Muscle of leg (tissue), 11 donors: ENCODE measurements around the gene OSBPL3. TPM values are rescaled to one million over a fixed set of nuclear protein-coding genes. Genes with fewer than 3 reads are reported as not detected.

Experiments
- DNase-seq: peaks from one replicate; pipeline ENCODE4 v3.0.0; 2013
- H3K27ac ChIP-seq: one replicate; pipeline ENCODE4 v1.5.1; 2013; ENCODE audit warnings: mild to moderate bottlenecking, low read length, control low read depth
- H3K27me3 ChIP-seq: one replicate; pipeline ENCODE4 v1.6.1; 2013; ENCODE audit warnings: low read length; ENCODE audit not compliant: control insufficient read depth, insufficient read depth
- H3K36me3 ChIP-seq: one replicate; pipeline ENCODE4 v1.6.1; 2013; ENCODE audit warnings: low read length; ENCODE audit not compliant: control insufficient read depth, insufficient read depth
- H3K4me1 ChIP-seq: one replicate; pipeline ENCODE4 v1.6.1; 2013; ENCODE audit warnings: low read length; ENCODE audit not compliant: control insufficient read depth, insufficient read depth
- H3K4me3 ChIP-seq: one replicate; pipeline ENCODE4 v1.5.1; 2013; ENCODE audit warnings: low read length, control low read depth
- H3K9me3 ChIP-seq: replicated peaks from 2 replicates; pipeline ENCODE4 v1.6.1; 2013; ENCODE audit warnings: low read depth, low read length; ENCODE audit not compliant: control insufficient read depth
- WGBS: methylation state at CpG from one replicate; pipeline ENCODE4 v1.1.5; 2013; ENCODE audit warnings: missing lambda C conversion rate; ENCODE audit not compliant: insufficient coverage; 5-methylcytosine and 5-hydroxymethylcytosine counted together
- polyA plus RNA-seq, 8 donors: library from polyadenylated mRNA; unstranded; fragments of 120-200 nt; gene quantifications; one replicate each; pipeline versions ENCODE4 v1.2.1 to v1.2.3, GENCODE V29; 2013; ENCODE audit warnings: inconsistent platforms in 1 of 8, low replicate concordance in 1 of 8; ENCODE audit not compliant: insufficient read length in 8 of 8, insufficient read depth in 1 of 8
- total RNA-seq: library from RNA; stranded (reverse); fragments of 120-200 nt; gene quantifications from one replicate; pipeline ENCODE4 v1.2.4, GENCODE V29; 2013

Gene OSBPL3
- total and polyA plus RNA-seq, 9 donors = 2.4 to 5.1 (median 3.7) TPM

DNA sequence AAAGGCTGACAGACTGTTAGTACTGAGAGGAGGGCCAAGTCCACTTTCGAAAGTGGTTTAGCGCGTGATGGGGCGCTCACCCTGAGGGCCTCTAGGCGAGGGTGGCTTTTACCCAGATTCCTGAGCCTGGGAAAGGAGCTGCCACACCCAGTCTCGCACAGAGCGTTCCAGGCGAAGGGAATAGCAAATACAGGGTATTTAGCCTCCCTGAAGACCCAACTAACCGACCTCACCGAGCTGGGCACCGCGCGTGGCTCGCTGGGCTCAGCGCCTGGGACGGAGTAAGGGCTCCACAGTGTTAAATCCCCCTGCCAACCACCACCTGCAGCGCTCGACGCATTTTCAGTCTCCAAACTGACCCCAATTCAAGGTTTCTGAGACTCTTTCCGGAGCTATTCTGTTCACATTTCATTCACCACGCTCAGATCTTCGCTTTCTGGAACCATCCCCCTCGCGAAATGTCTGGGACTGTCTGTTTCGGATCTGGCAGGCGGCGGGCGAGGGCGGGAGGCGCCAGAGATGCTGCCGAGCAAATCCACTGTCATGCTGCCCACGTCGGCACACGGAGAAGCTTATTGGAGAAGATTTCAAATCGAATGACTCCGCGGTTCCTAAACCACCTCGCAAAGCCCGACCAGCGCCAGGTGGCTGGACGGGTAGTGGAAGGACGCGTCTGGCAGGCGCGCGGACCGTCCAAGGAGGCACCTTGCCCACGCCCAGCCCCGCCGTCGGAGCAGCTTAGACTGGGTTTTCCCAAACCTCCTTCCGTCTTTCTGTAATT is 1.4 kb upstream of the OSBPL3 start:
- 3% methylated on average over 47 of the region's 52 CpGs for WGBS
- Histone ChIP-seq H3K4me1 (peaks cover 23% of the 10 kb centered on the region), H3K36me3 (no peaks in the 10 kb centered on the region), H3K4me3 (peak overlapping the region; percentile 85), H3K27ac (peak overlapping the region; percentile 88), H3K9me3 (no peaks in the 10 kb centered on the region), H3K27me3 (peaks cover 46% of the 10 kb centered on the region)
- peak; percentile 71 for DNase-seq

- H3K9me3 ChIP-seq = no peaks in the 10 kb centered on the region
- H3K4me1 ChIP-seq = peaks cover 23% of the 10 kb centered on the region
- H3K27ac ChIP-seq = peak overlapping the region; percentile 88
- DNase-seq = peak; percentile 45
- peak overlapping the region; percentile 85 for H3K4me3 ChIP-seq
- under 1% methylated on average over 17 of the region's 26 CpGs for WGBS
- no peaks in the 10 kb centered on the region for H3K36me3 ChIP-seq
- H3K27me3 ChIP-seq = peaks cover 46% of the 10 kb centered on the region
Measured at GRCh38 chr7:24980534-24981170, 674 bp upstream of the OSBPL3 start.

- DNase-seq = peak; percentile 60
- Histone ChIP-seq H3K36me3 (no peaks in the 10 kb centered on the region), H3K4me1 (peaks cover 23% of the 10 kb centered on the region), H3K4me3 (peak overlapping the region; percentile 62), H3K27ac (no peak overlapping the region), H3K9me3 (no peaks in the 10 kb centered on the region), H3K27me3 (peaks cover 46% of the 10 kb centered on the region)
- under 1% methylated on average over 42 of the region's 42 CpGs for WGBS
Measured at GRCh38 chr7:24979470-24979862, 512 bp downstream of the OSBPL3 start.

- Histone ChIP-seq H3K4me1 (peaks cover 23% of the 10 kb centered on the region), H3K27ac (no peak overlapping the region), H3K36me3 (no peaks in the 10 kb centered on the region), H3K9me3 (no peaks in the 10 kb centered on the region), H3K4me3 (peak overlapping the region; percentile 62), H3K27me3 (peaks cover 46% of the 10 kb centered on the region)
- WGBS = 15% methylated on average over 26 of the region's 29 CpGs
- DNase-seq = no peak
Measured at GRCh38 chr7:24978843-24979469, 1.0 kb downstream of the OSBPL3 start.

- H3K4me1 ChIP-seq = peaks cover 16% of the 10 kb centered on the region
- WGBS = 33% methylated on average over 1 of the region's 4 CpGs
Measured at GRCh38 chr7:24975644-24976260, 4.2 kb downstream of the OSBPL3 start.

GRCh38 chr7:24975172-24975571 is 4.8 kb downstream of the OSBPL3 start:
- H3K4me1 ChIP-seq = peaks cover 12% of the 10 kb centered on the region
- H3K27me3 ChIP-seq = peaks cover 18% of the 10 kb centered on the region
- no peak for DNase-seq
- WGBS = no CpG with 5 or more reads among the region's 3 CpGs
- no peaks in the 10 kb centered on the region for H3K36me3 ChIP-seq
- no peak overlapping the region for H3K4me3 ChIP-seq
- no peak overlapping the region for H3K27ac ChIP-seq
- H3K9me3 ChIP-seq = no peaks in the 10 kb centered on the region

More at GRCh38 chr7:24975644-24976260, 4.2 kb downstream of the OSBPL3 start:
- DNase-seq = no peak
- H3K36me3 ChIP-seq = no peaks in the 10 kb centered on the region
- H3K27me3 ChIP-seq = peaks cover 24% of the 10 kb centered on the region
- H3K9me3 ChIP-seq = no peaks in the 10 kb centered on the region
- no peak overlapping the region for H3K4me3 ChIP-seq
- H3K27ac ChIP-seq = no peak overlapping the region

DNA sequence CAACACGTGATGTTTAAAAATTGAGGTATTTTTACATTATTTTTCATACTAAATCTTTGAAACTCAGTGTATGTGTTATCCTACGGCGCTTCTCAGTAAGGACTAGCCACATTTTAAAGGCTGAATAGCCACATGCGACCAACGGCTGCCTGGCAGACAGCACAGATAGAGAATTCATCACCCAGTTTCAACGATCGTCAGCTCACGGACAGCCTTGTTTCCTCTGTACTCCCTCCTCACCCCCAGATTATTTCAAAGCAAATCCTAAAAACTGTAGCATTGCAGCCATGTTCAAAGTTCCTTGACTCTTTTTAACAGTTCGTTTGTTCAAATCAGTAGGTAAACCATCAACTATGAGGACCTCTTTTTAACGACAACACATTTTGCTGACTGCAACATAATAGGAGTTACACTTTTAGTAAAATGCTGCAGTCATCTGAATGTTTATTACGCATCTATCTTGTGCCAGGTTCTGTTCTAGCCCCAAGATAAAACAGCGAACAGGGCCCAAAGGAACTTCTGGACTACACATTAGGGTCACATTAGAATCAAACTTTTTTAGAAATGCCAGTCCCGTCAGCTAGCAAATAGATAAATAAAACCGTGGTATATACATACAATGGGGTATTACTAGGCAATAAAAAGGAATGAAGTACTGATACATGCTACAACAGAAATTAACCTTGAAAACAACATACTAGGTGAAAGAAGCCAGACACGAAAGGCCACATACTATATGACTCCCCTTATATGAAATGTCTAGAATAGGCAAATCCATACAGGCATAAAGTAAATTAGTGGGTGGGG is 5.7 kb downstream of the OSBPL3 start:
- 84% methylated on average over 8 of the region's 15 CpGs for WGBS
- H3K27ac ChIP-seq = no peak overlapping the region

DNA sequence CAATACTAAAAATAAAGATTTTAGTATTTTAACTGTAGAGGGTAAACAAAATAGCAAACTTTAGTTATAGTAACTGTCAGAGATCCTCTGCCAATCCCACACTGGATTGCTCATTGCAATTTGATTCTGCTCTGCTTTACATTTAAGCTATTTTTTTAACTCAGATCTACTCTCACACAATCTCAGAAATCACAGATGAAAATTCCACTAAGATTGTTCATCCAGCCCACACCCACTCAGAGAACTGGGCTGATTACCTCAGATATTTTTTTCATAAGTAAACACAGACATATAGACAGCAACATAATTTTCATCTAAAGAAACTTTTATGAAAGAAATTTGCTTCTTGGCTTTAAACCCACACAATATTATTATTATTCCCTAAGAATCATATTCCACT is 7.0 kb downstream of the OSBPL3 start:
- Histone ChIP-seq H3K4me3 (no peak overlapping the region), H3K27ac (no peak overlapping the region), H3K4me1 (peaks cover 6% of the 10 kb centered on the region), H3K36me3 (no peaks in the 10 kb centered on the region), H3K27me3 (peaks cover 2% of the 10 kb centered on the region), H3K9me3 (no peaks in the 10 kb centered on the region)
- DNase-seq = no peak

More for the DNA sequence above, 5.7 kb downstream of the OSBPL3 start:
- DNase-seq = no peak
- Histone ChIP-seq H3K9me3 (no peaks in the 10 kb centered on the region), H3K4me3 (no peak overlapping the region), H3K4me1 (peaks cover 11% of the 10 kb centered on the region), H3K36me3 (no peaks in the 10 kb centered on the region), H3K27me3 (peaks cover 12% of the 10 kb centered on the region)

DNA sequence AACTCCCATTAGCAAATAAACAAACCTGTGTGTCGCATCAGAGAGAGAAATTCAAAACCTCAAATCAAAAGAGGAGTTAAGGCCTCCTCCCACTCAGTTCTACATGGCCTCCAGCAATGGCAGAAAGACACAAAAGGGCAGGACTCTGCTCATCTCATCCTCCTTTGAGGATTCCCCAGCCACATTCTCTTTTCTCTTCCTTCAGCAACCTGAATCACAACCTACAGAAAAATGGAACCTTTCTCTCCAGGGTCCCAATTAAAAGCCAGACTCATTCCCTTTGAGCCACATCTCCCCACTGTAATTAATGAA is 7.9 kb downstream of the OSBPL3 start:
- no peak overlapping the region for H3K27ac ChIP-seq
- H3K9me3 ChIP-seq = no peaks in the 10 kb centered on the region
- no peaks in the 10 kb centered on the region for H3K36me3 ChIP-seq
- 86% methylated on average over 1 of the region's 1 CpG for WGBS
- no peak overlapping the region for H3K4me3 ChIP-seq
- no peak for DNase-seq
- H3K27me3 ChIP-seq = no peaks in the 10 kb centered on the region
- peaks cover 6% of the 10 kb centered on the region for H3K4me1 ChIP-seq
